Raji (cell line): ENCODE data around the gene CALCR.

ENCODE experiments used
- POLR2A ChIP-seq: IDR thresholded peaks from 2 replicates; pipeline ENCODE4 v1.6.1; 2011; ENCODE audit warnings: low read depth, low read length, control low read depth; ENCODE audit not compliant: insufficient read depth

The CALCR gene

DNA sequence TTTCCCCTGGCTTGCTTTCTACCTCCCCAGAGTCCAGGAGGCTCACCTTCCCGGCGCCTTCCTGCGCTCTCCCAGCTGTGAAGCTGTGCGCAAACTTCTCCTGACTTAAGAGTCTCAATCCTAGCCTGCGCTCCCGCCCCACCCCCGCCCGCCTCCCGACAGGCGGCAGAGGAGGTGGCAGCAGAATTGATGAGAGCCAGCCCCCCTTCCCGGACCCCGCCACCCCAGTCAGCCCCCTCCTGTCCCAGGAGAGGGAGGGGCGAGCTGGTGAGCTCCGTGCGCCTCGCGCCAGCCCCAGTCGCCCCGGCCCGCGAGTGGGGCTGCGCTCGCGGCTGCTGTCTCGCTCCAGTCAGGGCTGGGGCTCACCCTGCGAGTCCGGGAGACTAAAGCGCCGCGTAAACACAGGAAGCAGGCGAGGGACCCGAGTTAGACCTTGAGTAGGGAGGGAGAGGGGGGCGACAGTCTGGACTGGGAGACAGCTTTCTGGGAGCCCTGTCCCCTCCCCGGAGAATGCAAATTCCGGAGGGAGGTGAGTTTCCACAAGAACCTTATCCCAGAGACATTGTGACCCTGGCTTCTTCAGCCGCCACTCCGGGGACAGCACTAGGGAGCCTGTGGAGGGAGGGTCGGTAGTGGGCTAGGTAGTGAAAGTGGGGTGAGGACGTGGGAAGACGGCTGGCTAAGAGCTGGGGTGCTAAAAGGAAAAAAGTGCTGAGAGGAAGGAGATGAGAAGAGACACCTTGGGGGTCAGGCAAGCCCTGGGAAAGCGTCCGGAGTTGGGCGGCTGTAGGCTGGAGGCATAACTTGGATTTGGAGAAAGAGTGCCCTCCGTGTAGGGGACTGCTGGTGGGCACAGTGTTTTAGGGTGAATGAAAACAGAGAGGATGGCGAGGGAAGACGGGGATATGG lies at the start of gene CALCR:
Gene CALCR, minus strand, starts transcription at position 79 of the 909 bp plus-strand sequence. CDS start 87,743 bp downstream, outside the sequence.
- no peak for TF ChIP-seq POLR2A

DNA sequence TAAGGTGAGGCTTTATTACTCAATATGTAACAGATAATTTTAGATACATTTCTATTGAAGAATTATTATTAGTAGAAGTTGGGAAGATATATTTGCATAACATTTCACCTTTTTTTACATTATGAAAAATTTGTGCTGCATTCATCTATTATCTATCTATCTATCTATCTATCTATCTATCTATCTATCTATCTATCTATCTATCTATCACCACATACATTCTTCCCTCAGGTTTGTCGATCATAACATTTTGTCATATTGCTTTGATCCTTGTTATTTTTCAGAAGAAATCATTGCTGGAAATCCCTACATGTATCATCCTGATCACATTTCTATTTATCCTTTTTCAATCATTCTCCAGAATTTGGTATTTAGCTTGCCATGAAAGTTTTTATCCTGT lies 49.3 kb upstream of the CALCR start:
- TF ChIP-seq POLR2A = no peak

DNA sequence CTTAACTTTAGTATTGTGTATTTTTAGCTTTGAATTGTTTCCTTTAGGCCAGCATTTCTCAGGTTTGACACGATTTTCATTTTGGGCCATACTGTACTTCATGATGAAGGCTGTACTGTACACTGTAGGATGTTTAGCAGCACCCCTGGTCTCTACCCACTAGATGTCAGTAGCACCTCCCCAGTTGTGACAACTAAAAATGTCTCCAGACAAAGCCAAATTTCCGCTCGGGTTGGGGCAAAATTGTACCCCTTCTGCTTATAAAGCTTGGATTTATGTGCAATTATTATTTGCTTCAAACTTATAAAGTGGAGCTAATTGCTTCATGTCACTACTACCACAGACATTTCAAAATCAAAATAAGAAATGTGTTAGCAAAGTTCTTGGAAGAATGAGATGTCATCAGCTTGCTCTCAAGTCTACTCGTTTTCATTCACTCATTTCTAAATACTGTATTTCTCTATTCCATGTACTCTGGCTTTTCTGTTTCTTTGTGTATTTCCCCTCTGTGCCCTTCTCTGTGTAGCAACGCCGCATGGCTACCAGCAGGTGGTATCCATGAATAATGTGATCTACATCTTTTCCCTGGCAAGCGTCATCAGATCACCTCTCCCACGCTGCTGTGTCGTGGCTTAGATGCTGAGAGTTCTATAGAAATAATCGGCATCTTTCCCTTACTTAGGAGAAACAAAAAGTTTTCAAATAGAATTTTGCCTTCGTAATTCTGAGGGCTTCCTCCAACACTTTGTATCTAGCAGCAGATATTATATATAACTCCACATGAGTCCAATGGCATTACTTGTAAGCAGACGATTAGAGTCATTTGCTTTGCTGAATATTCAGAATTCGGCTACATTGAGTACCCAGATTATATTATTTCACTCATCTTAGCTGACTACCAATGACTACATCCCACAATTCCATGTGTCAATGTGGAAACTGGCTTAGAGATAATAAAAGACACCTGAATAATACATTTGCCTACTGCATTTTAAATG lies 47.8 kb upstream of the CALCR start:
- no peak for TF ChIP-seq POLR2A

DNA sequence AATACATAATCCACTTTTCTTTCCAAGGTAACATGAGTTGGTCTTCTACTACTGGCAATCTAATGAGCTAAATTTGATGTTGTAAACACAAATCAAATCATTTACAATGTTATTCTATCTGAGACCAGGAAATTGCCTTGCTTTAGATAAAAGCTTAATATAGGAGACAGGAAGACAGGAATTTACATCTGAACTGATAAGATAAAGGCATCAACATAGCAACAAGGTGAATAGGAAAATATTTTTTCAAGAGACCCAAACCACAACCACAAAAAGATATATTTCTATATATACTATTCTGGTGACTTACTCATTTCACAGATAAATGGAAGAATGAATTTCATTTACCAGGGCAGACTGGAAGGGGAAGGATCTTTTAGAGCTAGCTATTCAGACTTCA lies 46.3 kb upstream of the CALCR start:
- TF ChIP-seq POLR2A = no peak

DNA sequence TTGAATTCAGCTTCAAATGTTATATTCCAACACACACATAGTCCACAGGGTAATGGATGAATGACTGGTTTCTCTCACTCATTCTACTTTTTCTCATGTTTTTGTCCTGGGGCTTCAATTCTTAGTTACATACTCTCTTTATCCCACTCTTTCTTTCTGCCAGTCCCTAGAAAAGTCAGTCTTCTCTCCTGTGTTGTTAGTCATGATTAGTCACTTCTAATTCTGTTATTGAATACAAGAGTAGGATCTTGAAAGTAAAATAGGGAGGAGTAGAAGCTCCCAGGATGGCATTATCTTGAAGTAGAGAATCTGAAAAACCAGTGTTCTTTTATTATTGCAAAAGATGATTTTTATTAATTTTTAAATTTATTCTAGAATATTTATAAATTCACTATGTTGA lies 45.5 kb upstream of the CALCR start:
- no peak for TF ChIP-seq POLR2A

DNA sequence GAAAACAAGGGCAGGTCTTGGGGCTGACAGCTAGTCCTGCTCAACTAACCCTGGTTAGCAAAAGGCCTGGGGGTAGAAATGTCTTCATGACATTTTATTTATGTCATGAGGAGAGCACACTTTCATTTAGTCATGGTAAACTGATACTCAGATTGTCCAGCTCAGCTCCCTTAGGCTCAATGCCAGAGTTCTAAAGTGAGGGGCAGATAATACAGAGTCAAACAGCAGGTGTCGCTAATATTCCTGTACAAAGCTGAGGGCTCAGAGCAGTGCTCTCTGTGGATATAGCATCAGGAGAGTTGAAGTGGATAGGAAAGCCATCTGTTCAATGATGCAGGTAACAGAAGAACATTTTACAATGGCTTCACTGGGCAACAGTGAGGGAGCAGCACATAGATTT lies 26.8 kb upstream of the CALCR start:
- no peak for TF ChIP-seq POLR2A

DNA sequence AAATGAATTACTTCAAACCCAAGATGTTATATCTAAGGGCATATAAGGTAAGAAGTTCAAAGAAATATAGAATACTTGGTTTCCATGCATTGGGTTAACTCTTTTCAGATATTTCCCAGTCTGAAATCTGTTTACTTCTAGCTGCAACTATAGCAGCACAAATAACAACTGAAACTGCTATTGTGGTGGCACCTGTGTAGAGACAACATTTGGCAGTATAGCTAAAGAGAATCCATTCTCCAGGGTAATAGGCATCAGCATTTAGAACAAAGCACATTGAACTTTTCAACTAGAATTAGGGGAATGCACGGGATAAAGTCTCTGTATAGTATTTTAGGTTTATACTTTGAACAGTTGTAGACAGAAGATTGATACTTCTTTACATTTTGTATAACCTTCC lies 19.7 kb upstream of the CALCR start:
- TF ChIP-seq POLR2A = no peak

DNA sequence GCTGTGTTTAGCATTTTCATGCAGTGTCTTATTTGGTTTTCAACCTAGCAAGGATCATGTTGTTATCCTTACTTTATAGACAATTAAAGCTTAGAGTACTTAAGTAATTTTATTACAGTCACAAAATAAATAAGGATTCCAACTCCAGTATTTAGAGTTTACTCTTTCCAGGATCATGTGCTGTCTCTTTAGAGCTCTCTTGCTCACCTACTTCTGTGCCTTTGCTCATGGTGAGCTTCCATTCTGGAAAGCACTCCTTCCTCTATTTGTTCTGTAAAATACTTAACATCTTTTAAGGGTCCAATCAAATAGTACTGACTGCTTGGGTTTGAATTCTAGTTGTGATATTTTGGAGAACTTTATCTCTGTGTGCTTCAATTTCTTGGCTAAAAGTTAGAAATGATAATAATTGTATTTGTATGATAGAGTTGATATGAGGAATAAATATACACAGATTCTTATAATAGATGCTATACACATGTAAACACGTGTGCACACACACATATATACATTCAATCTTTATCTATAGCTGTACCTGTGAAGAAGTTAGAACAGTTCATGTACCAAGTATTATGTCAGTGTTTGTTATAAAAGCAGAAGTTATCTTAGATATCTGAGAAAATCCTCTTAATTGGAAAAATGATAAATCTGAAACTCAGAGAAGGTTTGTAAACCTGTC lies 18.2 kb upstream of the CALCR start:
- TF ChIP-seq POLR2A = no peak

DNA sequence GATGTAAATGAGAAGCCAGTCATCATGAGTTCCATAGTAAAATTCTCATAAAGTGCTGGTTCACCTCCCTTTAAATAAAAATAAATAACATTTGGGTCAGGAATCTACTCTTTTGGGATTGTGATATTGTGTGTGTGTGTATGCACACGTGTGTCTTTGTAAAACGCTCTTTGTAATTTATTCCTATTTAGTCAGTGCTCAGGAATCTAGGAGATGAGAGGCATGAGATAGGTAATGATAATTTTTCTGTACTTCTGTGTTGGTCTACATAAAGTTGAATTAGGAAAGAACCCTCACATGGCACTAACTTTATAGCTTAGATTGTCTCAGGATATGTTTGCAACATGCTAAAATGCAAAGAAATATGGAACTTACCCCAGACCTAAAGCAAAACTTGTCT lies 4.9 kb upstream of the CALCR start:
- no peak for TF ChIP-seq POLR2A

DNA sequence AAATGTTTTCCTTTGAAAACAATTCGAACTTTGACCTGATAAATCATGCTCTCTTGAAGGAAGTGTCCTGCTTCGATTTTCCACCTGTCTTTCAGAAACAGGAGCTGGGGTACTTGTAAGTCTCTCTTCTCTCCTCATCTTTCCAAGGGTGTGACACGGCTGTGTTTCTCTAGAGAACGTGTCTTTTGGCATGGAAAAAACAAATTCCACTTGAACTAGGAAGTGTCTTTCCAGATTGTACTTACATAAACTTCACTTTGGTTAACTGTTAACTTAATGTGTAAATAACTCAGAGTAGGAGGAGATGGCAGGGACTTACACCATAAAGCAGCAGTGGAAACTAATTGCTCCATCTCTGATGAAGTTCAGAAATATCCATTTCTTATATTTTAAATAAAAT lies 4.2 kb upstream of the CALCR start:
- no peak for TF ChIP-seq POLR2A

DNA sequence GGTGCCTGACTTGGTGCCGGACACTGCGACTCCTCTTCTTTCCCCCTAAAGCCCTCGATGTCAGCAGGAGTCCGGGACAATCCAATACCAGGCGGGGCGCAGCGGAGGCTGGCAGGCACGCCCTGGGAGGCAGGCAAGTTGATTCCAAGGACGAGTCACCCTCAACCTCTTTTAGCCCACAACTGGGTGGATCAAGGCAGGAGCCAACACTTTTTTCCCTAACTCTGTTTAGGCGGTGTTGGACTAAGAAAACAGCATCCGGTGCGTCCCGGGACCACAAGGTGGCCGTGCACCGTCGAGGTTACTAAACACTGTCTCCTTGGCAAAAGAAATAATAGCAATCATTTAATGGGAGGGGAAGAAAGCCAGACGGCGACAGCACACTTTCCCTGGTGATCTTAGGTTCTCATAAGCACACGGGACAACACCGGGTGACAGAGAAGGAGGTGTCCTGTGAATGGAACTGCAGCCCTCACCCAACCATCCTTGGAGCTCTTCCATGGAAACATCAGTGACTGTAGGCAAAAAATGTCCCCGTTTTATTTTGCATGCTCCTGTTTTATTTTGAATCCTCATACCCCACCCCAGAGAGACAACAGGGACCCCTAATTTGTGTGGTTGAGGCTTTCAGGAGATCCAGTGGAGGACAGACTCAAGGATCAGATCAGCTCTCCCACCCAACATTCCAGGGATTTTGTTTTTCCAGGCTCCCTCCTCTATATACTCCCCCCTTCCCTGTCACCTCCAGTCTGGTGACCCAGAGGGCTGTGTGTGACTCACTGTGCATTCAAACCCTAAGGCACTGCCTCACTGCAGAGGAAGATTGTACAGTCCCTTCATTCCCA lies 1.3 kb upstream of the CALCR start:
- TF ChIP-seq POLR2A = no peak

DNA sequence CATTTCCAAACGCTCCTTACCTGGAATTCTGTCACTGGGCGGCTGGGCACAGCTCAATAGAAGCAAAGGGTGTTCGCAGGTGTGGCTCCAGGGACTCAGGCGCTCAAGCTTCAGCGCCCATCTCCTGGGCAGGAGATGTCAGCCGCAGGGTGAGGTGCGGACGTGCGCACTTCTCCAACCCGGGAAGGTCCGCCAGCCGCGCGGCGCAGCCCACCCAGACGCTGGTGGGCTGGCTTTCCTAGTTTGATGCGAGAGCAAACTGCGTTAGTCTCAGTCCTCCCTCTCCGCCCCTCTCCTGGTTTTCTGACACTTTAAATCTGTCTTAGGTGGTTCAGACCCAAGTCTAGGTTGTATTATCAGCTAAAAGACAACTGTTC lies 267 bp downstream of the CALCR start:
- TF ChIP-seq POLR2A = no peak

DNA sequence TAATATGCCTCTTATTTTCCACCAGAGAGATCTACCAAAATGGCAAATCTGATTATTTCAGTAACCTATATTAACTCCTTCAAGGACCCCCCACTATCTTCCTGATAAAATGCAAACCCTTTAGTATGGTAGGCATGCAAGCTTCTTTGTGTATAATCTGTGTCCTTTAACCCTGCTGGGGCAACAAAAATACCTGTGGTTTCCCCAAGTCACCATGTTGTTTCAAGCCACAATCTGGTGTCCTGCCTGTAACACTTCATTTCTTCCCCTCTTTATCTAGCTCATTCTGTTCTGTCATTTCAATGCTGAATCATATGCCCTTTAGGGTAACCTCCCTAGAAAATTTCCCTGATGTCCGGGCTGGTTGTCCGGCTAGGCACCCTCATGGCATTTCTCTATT lies 5.3 kb downstream of the CALCR start:
- TF ChIP-seq POLR2A = no peak

DNA sequence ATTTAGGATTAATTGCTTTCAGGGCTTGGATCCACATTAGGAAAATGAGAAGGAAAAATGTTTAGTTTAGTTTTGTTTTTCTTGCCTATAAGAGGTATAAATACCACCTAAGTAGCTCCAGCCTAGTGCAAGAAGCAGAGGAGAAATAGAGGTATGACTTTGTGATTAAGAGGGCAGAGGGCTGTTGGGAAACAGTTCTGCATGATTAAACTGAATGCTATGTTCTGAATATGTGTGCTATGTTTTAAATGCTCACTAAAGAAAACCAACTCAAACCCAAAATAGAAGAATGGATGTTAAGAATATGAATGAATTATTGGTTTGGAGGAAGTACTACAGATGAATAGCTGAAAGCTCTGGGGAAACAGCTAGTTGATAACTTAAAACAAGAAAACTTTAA lies 7.6 kb downstream of the CALCR start:
- TF ChIP-seq POLR2A = no peak

DNA sequence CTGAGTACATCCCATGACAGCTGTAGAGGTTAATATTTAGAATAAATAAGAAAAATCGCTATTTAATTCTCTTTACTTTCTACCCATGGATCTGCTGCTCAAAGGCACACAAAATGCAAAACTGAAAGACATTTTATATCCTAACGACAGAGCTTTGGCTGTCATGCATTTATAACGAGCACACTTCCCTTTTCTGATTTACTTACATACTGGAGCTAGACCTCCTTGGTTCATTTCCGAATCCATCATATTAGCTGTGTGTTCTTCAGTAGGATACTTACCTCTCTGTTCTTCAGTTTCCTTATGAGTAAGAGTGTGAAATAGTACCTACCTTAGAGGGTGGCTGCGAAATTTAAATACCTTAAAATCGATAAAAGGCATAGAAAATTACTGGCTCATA lies 10.9 kb downstream of the CALCR start:
- no peak for TF ChIP-seq POLR2A

DNA sequence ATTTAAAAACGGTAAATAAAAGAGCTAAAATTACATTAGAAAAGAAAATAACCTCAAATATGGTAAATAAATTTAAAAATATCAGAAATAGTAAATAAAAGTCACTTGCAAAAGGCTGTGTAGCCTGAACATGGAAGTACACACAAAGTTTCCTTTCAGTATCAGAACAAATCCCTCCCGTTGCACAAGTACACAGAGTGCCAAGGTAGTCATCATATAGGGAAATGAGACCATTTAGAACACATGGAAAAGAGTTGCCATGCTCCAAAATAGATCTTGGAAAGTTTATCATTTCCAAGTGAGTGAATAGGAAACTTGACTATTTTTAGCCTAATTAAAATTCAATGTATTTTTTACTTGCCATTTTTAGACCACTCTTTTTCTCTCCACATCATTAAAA lies 11.6 kb downstream of the CALCR start:
- TF ChIP-seq POLR2A = no peak
